Ascending aorta (tissue), 2 donors: ENCODE measurements around the gene SORCS2. TPM values are rescaled to one million over a fixed set of nuclear protein-coding genes. Genes with fewer than 3 reads are reported as not detected.

Experiments
- DNase-seq, 2 donors: peaks; one replicate each; pipeline ENCODE4 v3.0.0-alpha.2; 2019; ENCODE audit warnings: low spot score in 2 of 2
- H3K27ac ChIP-seq, 2 donors: fragments of 200-600 bp; sonication (generic); one replicate each; pipeline ENCODE4 v1.5.1; 2016 to 2017; ENCODE audit warnings: mild to moderate bottlenecking in 1 of 2
- H3K27me3 ChIP-seq: fragments of 200-600 bp; sonication (generic); one replicate; pipeline ENCODE4 v1.5.1; 2017
- H3K36me3 ChIP-seq, 2 donors: fragments of 200-600 bp; sonication (generic); one replicate each; pipeline ENCODE4 v1.5.1; 2016
- H3K4me1 ChIP-seq, 2 donors: fragments of 200-600 bp; sonication (generic); one replicate each; pipeline ENCODE4 v1.5.1; 2016 to 2017; ENCODE audit warnings: mild to moderate bottlenecking in 1 of 2
- H3K4me3 ChIP-seq, 2 donors: fragments of 200-600 bp; sonication (generic); one replicate each; pipeline ENCODE4 v1.5.1; 2016 to 2017; ENCODE audit warnings: mild to moderate bottlenecking in 1 of 2
- H3K9me3 ChIP-seq, 2 donors: fragments of 200-600 bp; sonication (generic); one replicate each; pipeline ENCODE4 v1.5.1; 2016
- intact Hi-C: fragments of 100-400 bp; cut with DNase I; formaldehyde crosslinking; loops from one replicate; pipeline ENCODE4 v1.15.1; 2023
- total RNA-seq: library from RNA; depleted of rRNA; stranded (reverse); fragments of >200 nt; gene quantifications from one replicate; pipeline ENCODE4 v1.1.0, GENCODE V29; 2016
- TF ChIP-seq, protein P1 (sequence below), 3 experiments: fragments of 200-600 bp in 2 of 3; fragments of 450-650 bp in 1 of 3; sonication (generic) in 2 of 3; IDR thresholded peaks; one replicate each; pipeline ENCODE4 v1.5.1; 2016 to 2019; ENCODE audit warnings: antibody characterized with exemption in 3 of 3, mild to moderate bottlenecking in 1 of 3, moderate library complexity in 1 of 3

The SORCS2 gene
- total RNA-seq, result 0.32 TPM

- H3K4me3 ChIP-seq, result peak within 1 kb of the TSS; percentile 44
- peak in 1 of 2 donors; percentile 67 for DNase-seq
- TF ChIP-seq, protein P1, sequence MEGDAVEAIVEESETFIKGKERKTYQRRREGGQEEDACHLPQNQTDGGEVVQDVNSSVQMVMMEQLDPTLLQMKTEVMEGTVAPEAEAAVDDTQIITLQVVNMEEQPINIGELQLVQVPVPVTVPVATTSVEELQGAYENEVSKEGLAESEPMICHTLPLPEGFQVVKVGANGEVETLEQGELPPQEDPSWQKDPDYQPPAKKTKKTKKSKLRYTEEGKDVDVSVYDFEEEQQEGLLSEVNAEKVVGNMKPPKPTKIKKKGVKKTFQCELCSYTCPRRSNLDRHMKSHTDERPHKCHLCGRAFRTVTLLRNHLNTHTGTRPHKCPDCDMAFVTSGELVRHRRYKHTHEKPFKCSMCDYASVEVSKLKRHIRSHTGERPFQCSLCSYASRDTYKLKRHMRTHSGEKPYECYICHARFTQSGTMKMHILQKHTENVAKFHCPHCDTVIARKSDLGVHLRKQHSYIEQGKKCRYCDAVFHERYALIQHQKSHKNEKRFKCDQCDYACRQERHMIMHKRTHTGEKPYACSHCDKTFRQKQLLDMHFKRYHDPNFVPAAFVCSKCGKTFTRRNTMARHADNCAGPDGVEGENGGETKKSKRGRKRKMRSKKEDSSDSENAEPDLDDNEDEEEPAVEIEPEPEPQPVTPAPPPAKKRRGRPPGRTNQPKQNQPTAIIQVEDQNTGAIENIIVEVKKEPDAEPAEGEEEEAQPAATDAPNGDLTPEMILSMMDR (IDR thresholded peaks at IDR 0.05), result peak; percentile 32 to 86 (median 45)
- no peak within 1 kb of the TSS for H3K27ac ChIP-seq
- no peaks in the 10 kb centered on the region for H3K9me3 ChIP-seq
- H3K27me3 ChIP-seq, result peaks cover 24% of the 10 kb centered on the region
- peaks cover 6 to 12% of the 10 kb centered on the region in 2 donors for H3K4me1 ChIP-seq
- H3K36me3 ChIP-seq, result no peaks in the 10 kb centered on the region
- intact Hi-C loops, result loop anchor here (1.0 to 5.0 kb wide), 6 partner anchors 14 to 610 kb away; no protein-coding TSS in a partner anchor
Measured at GRCh38 chr4:7192252-7193029, at the start of gene SORCS2. TSS of gene SORCS2 (plus strand) at chr4:7192538.

DNA sequence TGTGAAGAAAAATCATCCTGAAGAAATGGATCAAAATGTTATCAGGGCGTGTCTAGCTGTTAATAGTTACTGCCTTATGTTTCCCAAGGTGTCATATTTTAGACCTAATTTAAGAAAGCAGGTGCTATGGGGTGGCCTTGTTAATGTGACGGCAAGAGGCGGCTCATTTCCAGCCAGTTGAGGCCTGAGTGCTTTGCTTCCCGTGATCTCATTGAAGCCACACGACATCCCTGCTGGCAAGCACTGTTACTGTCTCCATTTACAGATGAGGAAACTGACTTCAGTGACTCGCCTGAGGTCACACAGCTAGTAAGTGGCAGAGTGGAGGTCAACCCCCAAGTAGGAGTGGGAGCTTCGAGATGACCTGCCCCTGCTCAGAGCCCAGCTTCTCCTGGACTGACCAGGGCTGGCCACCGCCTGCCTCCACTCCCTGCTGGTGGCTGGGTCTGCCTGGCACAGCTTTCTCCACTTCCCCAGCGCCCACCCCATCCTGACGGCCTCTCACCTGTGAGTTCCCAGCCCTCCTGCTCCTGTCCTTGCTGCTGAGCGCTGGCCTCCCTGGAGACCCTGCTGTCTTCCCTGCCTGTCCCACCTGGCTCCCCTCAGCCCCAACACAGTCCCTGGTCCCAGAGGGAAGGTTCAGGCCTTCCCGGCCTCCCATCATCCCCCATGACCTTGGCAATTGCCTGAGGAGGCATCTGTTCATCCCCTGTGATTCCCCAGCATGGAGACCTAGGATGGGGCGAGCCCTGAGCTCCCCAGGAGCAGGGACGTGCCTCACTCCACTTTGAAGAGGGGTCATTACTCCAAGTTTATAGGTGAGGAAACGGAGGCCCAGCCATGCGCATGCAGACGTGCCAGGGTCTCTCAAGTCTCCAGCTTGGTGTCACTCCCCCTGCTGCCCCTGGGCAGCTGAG lies 47.7 kb upstream of the SORCS2 start:
- intact Hi-C loops, result no loop called here
- TF ChIP-seq, protein P1 (IDR thresholded peaks at IDR 0.05), result no peak
- Histone ChIP-seq H3K9me3 (no peaks in the 10 kb centered on the region), H3K27ac (no peak overlapping the region), H3K36me3 (no peaks in the 10 kb centered on the region), H3K4me3 (no peak overlapping the region), H3K27me3 (no peaks in the 10 kb centered on the region), H3K4me1 (no peaks in the 10 kb centered on the region)
- no peak for DNase-seq

GRCh38 chr4:7145291-7145934 lies 46.9 kb upstream of the SORCS2 start:
- intact Hi-C loops, result no loop called here
- no peak overlapping the region for H3K27ac ChIP-seq
- no peak for DNase-seq

GRCh38 chr4:7146059-7146785 lies 46.1 kb upstream of the SORCS2 start:
- TF ChIP-seq, protein P1 (IDR thresholded peaks at IDR 0.05), result no peak
- H3K4me3 ChIP-seq, result no peak overlapping the region
- intact Hi-C loops, result no loop called here

More at GRCh38 chr4:7145291-7145934, 46.9 kb upstream of the SORCS2 start:
- TF ChIP-seq, protein P1 (IDR thresholded peaks at IDR 0.05), result no peak
- Histone ChIP-seq H3K9me3 (no peaks in the 10 kb centered on the region), H3K27me3 (no peaks in the 10 kb centered on the region), H3K36me3 (no peaks in the 10 kb centered on the region), H3K4me3 (no peak overlapping the region), H3K4me1 (no peaks in the 10 kb centered on the region)

DNA sequence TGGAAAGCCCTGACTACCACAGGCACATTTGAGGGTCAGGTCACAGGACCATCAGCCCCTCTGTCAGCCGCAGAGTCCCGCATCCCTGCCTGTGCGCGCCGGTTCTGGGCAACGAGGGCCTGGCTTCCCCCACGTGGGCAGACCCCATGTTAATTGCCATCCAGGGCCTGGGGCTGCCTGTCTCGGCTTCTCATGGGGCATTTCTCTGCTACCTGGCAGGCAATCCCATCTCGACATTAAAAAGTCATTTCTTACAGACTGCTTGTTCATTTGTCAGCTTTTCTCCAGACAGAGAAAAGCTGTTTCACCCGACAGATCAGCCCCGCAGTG lies 45.6 kb upstream of the SORCS2 start:
- no peak overlapping the region for H3K27ac ChIP-seq
- no peaks in the 10 kb centered on the region for H3K4me1 ChIP-seq
- H3K36me3 ChIP-seq, result no peaks in the 10 kb centered on the region
- H3K27me3 ChIP-seq, result no peaks in the 10 kb centered on the region
- DNase-seq, result no peak
- intact Hi-C loops, result no loop called here
- TF ChIP-seq, protein P1 (IDR thresholded peaks at IDR 0.05), result no peak
- H3K4me3 ChIP-seq, result no peak overlapping the region
- no peaks in the 10 kb centered on the region for H3K9me3 ChIP-seq

More at GRCh38 chr4:7146059-7146785, 46.1 kb upstream of the SORCS2 start:
- no peaks in the 10 kb centered on the region for H3K27me3 ChIP-seq
- H3K4me1 ChIP-seq, result no peaks in the 10 kb centered on the region
- H3K36me3 ChIP-seq, result no peaks in the 10 kb centered on the region
- H3K9me3 ChIP-seq, result no peaks in the 10 kb centered on the region
- H3K27ac ChIP-seq, result no peak overlapping the region
- no peak for DNase-seq
